ENCODE results near the gene BEND7.

DNA sequence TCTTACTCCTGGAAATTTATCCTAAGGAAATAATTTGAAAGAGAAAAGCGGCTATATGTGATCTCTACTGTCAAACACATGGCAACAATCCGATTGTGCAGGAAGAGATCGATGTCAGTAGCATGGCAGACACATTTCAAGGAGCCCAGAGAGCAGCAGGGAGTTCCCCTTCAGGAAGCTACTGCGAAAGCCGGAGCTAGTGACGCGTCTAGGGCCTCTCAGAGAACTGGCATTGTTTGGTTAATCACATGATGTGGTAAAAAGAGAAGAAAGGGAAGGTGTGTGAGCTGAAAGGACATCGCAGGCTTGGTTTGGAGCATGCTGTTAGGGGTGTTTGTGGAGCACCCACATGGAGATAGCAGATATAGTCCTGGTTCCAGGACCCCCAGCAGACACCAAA, 74.9 kb downstream of the BEND7 start:
- TF ChIP-seq, protein P1, sequence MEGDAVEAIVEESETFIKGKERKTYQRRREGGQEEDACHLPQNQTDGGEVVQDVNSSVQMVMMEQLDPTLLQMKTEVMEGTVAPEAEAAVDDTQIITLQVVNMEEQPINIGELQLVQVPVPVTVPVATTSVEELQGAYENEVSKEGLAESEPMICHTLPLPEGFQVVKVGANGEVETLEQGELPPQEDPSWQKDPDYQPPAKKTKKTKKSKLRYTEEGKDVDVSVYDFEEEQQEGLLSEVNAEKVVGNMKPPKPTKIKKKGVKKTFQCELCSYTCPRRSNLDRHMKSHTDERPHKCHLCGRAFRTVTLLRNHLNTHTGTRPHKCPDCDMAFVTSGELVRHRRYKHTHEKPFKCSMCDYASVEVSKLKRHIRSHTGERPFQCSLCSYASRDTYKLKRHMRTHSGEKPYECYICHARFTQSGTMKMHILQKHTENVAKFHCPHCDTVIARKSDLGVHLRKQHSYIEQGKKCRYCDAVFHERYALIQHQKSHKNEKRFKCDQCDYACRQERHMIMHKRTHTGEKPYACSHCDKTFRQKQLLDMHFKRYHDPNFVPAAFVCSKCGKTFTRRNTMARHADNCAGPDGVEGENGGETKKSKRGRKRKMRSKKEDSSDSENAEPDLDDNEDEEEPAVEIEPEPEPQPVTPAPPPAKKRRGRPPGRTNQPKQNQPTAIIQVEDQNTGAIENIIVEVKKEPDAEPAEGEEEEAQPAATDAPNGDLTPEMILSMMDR (IDR thresholded peaks at IDR 0.05) = no peak
- TF ChIP-seq POLR2A (IDR thresholded peaks at IDR 0.05) = no peak
